GM18873 (cell line): ENCODE measurements around the gene AK4.

ENCODE experiments used
- ATAC-seq: cut with Tn5 transposase; IDR thresholded peaks from one replicate; pipeline ENCODE4 v1.9.1; 2021; ENCODE audit warnings: mild to moderate bottlenecking, moderate library complexity, moderate number of reproducible peaks; ENCODE audit not compliant: unreplicated experiment, low FRiP score

AK4 gene

DNA sequence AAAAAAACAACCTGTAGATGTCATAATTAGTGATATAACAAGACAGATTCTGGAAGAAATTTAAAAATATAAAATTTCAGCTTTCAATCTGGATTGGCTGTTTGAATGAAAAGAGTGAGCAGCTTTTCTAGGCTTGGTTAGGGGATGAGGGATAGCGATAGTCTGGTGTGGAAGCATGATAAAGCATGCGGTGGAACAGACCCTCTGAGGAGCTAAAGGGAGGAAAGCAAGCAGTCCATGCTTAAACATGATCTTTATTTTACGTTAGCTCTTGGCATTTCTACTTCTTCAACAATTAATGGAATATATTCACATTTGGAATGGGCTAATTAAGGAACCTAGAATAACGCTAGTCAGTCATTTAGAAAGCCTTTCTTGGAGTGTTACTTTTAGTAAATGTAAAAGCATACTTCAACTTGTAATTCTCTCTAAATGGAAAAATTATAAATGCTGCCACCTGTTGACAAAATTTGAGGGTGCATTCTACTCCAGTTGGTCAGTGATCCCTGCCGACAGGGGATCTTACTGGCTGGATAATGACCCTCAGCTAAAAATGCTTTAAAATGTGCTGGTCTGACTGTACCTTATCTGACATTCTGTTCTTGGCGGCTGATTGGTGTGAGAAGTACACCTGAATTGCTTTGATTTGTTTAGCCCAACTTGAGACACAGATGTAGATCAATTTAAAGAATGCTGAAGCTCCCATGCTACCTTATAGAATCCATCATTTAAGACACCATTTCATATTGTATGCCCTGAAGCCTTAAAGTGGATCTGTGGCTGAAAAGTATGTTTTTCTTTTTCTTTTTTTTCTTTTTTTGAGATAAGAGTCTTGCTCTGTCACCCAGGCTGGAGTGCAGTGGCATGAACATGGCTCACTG is 61.2 kb downstream of the AK4 start:
- ATAC-seq, result no peak

DNA sequence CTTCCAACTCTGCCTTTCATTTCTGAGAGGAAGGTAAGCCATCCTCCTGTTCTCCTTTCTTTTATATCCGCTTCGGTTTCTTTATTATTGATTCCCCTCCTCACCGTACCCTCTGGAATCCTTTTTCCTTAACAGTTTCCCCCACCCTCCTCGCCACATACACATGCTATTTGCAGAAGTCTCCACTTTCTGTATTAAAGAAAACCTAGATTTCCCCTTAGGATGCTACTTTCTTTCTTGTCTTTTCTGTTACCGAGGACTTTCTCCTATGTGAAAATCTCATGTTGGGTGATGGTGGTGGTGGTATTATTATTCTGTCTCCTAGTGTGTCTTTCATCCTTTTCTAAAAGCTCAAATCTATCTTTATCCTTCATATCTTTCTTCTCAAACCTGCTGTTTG is 62.3 kb downstream of the AK4 start:
- no peak for ATAC-seq

DNA sequence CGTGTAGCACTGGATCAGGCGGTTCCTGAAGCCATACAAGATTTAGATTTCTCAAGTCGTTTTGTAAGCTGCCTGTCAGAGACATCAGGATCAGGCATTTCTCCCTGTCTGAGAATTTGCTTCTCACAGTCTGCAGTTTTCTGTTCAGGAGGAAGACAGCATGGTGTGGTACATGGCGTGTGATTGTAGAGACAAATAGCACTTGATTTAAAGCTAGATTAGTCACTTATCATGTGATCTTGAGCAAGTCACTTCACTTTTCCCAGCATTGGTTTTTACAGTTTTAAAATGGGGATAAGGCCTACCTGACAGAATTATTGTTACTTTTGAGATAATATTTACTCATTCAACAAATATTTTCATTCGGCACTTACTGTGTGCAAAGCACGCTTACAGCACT is 63.3 kb downstream of the AK4 start:
- ATAC-seq, result no peak

DNA sequence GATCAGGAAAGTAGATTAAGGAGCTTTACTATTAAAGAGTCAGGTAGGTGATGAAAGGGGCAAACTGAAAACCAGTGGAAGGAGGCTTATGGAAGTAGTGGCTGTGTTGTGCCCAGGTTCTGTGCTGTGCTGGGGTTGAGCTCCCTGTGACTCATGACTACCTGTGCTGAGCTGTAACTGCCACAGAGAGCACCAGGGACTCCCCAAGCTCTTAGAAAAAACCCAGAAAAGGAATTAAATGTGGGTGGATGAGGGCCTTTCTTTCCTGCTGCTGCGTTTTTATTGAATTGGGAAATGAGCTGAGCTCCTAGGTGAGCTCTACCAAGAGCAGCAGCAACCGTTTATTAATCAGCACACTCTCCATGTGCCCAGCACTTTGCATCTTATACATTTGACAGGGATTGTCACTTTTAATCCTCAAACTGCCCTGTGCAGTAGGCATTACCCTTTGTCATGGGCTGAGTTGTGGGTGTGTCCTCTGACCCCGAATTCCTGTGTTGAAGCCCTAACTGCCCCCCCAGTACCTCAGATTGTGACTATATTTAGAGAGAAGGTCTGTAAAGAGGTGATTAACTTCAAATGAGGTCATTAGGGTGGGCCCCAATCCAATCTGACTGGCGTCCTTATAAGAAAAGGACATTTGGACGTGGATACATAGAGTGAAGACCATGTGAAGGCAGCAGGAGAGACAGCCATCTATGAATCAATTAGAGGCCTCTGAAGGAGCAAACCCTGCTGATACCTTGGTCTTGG is 65.4 kb downstream of the AK4 start:
- ATAC-seq, result no peak

DNA sequence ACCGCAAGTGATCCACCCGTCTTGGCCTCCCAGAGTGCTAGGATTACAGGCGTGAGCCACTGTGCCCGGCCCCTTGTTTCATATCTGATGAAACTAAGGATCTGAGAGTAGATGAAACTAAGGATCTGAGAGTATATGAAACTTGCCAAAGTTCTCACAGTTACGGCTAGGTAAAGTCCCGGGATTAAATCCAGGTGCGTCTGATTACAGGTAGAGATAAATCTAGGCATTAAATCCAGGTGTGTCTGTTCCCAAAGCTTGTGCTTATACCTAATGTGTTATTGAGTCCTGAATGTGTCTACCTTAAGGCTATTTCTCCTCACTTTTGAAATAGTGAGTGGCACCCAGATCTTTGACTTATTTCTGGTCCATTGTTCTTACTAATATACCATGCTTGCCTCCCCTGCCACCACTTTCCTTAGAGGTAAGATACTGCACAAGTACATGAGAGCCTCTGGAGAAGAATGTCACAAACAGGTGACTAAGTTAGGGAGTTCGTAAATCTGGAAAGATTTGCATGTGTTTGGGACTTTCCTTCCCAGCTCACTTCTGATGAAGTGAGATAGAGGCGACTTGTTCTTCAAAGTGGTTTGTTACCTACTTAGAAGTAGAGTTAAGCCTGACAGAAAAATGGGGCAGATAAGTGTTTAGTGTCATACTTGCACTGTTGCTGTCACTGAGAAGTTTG is 66.5 kb downstream of the AK4 start:
- ATAC-seq, result no peak

DNA sequence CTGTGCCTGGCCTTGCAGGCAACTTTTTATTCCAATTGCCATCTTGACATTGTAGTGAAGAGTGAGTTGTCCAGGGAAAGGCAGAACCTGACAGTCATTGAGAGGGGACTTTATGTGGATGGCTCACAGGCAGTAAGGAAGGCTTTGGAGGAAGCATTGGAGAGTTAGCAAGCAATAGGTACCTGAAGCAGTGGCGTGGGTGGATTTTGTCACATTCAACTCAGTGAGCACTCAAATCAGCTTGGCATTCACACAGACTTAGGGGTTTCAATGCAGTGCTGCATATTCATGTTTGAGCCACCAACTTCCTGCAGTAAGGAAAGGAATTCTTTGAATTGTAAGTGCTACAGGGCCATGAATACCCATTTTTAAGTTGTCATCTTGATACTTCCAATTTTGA is 69.0 kb downstream of the AK4 start:
- ATAC-seq, result no peak

DNA sequence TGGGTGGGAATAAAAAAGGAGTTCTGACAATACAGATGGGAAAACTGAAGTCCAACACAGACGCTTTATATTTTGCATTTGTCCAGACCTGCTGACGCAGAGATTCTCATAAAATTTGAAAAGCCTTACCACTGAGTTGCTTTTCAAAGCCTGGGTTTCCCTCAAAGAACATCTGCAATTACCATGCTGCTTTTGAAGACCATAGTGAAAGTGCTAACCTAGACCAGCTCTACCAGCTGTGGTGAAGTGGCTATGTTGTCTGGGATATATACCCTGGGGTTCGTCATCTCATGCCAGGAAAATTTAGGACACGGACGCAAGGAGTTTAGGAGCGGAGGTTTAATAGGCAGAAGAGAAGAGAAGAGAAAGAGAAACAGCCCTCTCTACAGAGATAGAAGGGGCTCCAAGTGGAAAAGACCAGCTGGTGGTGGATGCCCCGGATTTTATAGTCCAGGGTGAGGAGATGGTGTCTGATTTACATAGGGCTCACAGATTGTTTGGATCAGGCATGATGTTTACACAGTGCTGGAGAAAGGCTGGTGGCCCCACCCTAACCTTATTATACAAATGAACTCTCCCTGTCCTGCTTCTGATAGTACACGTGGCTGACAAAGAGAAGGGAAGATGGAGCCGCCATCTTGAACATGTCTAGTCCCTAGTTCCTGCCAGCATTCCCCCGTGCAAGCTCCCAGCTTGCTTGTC is 73.8 kb downstream of the AK4 start:
- no peak for ATAC-seq

DNA sequence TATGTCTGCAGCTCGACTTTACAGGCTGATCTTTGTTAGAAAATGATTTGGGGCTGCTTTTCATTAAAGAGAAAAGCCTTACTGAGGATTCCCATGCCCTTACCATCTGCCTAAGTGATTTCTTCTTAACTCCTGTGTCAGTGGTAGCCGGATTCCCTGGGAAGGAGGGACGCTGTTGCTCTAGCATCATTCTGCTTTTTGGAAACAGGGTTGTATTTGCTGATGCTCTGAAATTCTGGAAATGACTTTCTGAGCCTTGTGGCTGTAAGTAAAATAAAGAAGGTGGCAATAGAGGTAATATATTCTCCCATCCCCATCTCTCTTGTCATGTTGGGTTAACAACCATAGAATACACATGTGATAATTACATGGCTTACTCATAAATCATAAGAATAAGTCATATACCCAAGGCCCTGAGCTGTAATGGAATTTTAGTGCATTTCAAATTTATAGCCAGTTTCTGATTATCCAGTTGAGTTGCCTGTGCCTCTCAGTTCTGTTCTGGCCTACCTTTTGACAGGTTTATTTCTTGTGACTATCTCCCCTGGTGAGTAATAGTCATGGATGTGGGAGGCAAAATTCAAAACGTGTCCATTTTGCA is 74.4 kb downstream of the AK4 start:
- no peak for ATAC-seq

DNA sequence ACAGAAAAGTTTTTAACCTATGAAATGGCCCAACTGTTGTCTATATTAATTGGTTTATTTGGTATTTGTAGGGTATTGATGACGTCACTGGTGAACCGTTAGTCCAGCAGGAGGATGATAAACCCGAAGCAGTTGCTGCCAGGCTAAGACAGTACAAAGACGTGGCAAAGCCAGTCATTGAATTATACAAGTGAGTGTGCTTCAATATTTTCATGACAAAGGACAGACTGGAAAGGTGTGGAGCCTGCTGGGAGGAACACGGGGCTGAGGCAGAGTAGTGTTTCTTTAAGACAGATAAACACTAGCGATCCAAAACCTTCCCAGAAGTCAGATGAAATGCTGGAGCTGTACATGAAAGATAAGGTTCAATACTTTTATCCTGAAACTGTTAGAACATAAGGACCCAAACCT is 76.7 kb downstream of the AK4 start:
- ATAC-seq, result no peak

DNA sequence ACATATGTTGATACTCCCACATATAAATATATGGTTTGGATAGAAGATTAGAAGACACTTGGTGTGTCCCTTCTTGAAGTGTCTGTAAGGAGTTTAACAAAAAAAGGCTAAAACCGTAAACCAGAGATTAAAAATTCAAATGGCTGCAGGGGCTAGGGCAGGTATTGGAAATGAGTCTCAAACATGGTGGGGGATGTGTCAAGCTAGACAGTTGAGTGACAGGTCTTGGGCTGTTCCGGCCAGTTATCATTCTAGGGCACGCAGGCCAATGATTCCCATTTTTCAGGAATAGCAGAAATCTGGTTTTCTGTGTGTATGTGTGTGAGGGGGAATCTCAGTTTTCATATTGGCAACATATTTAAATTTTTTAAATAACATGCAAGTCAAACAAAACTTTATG is 77.2 kb downstream of the AK4 start:
- no peak for ATAC-seq

DNA sequence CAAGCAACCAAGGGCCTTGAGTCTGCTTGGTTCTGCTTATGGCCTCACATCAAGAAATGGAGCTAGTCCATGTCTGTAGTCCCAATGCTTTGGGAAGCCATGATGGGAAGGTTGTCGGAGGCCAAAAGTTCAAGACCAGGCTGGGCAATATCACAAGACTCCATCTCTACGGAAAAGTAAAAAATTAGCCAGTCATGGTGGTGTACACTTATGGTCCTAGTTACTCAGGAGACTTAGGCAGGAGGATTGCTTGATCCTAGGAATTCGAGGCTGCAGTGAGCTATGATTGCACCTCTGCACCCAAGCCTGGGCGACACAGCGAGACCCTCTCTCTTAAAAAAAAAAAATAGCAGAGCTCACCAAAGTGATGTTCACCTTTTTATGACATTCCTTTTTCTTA is 81.2 kb downstream of the AK4 start:
- ATAC-seq, result no peak

DNA sequence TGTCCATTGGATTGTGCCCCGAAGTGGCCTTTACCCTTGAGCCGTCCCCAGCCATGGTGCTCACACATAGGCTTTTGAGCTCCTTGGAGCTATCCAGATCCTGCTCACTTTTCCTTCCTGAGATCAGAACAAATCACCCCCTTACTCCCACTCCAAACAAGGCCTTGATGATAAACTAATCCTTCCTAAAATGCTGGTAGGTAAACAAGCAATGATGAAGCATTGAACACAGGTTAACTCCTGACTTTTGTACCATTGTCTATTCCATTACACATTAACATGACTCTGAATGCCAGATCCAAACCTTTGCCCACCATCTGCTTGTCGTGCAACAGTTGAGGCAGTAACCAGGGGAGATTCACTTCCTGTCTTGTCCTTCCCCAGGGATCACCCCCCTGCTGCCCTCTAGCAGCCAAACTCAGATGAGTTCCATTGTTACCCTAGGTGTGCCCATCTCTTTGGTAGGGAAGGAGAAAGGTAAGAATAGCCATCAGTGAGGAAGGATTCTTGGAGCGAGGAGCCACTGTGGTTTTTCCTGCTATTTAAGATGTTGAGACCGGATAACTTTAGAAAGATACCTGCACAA is 81.8 kb downstream of the AK4 start:
- ATAC-seq, result no peak

DNA sequence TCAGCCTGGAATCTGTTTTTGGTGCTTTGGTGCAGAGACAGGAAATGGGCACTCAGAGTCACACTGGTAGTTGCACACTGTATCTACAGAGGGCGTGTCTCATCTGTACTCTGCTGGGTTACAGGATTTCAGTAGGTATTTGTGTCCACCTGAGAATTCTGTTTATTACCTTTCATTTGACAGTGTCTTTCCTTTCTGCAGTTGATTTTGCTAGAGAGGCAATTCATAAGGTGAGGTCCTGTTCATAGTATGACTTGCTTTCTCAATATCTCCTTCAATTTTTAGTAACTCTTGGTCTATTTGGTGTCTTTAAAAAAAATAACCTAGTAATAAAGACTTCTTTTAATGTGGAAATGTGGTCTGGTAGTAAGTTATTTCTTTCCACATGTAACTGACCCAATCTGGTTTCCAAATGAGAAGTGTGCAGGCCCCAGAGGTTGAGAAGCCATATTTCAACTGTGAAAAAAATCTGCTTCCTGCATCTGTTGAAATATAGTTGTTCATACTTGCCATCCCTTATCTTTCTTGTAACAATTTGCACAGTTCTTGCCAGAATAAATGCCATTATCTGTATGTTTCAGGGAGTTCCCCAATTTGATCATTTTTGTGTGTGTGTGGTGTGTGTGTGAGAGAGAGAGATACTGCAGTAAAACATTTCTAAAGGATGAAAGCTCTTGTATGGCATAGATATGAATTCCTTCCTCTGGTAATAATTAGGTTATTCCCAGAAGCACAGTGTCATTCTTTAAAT is 82.9 kb downstream of the AK4 start:
- peak; percentile 75 for ATAC-seq

DNA sequence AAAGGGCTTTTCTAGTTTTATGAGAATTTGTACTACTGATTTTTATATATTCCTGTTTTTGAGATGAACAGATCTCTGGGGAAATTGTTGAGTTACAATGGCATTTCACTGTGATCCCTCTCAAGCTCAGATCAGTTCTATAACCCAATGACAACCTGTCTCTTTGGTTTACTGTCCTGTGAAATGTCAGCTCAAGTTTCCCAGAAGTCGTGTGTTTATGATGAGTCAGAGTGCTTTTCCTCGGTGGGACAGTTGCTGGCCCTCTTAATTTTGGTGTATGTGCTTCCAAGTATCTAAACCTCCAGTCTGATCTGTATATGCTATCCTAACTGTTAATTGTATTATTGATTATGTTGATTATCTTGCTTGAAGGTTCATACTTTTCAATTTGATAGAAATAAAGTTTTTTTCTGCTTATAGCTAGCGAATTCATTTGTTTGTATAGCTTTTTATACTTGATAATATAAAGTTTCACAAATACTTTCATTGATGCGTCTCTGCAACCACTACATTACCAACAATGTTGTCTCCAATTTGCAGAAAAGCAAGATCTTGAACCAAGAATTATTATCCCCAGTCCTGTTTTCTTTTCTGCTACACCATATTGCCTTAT is 83.8 kb downstream of the AK4 start:
- no peak for ATAC-seq

DNA sequence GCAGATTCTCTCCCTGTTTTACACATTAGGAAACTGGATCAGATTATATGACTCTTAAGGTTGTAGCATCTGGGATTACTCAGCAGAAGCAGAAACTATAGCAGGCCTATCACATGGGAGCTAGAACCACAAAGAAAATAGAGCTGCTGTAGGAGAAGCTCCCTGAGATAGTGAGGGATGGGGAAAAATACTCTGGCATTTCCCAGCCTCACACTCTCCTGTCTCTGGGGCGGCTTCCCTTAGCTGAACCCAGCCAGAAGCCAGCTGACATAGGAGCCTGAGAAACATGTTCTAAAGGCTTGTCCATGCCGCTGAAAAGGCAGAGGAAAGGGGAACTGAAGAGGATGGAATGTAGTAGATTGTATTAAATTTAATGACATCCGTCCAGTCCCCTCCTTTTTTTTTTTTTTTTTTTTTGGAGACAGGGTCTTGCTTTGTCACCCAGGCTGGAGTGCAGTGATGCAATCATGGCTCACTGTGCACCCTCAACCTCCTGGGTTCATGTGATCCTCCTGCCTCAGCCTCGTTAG is 84.5 kb downstream of the AK4 start:
- no peak for ATAC-seq

DNA sequence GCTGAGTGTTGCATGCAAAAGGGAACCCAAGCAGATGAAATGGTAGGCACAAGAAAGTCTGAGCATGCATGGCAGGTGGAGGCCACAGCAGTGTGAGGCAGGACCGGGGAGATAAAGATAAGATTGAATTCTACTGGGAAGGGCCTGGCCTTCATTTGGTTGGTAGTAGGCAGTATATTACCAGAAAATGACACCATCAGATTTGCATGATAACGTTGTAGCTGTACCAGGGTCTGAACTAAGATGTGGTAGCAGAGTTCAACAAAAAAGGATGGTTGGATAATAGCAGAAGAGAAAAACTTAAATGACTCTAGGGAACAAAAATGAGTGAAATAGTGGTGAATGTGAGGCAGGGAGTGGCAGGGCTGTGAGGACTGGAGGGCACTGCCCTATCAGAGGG is 85.8 kb downstream of the AK4 start:
- ATAC-seq, result no peak

DNA sequence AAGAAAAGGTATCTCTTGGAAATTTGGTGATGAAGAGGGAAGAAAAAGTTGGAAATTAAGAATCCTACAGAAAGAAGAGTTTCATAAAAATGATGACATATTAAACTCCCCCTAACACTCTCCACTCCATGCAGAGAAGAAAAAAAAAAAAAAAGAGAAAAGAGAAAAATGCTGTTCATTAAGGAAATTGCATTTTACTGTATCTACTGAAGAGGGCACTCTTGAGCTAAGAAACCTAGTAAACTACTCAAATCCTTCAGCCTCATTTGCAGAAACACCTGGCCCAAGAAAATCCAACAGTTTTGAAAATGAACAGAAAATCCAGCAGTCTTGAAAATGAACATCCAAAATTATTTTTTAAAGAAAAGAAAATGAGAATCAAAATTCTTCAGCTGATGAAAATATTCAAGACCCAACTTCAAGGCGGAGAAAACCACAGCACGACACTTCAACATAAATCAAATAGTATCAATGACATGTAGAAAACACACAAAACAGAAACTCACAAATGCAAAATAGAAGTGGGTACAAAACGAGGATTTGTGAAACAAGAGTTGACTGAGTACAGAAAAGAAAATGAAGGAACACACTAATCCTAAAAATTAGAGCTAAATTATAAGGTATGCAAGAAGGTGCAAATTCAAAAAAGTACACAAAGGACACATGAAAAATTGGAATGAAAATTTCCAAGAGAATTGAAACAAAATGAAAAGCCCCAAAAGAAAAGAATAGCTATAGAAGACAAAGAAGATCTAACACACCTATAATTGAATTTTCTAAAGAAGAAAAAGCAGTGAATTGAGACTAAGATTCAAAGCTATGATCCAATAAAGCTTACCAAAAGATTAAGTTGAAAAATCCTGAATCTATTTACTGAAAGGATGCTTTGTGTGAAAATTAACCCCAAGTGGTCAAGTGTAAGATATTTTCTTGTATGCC is 88.1 kb downstream of the AK4 start:
- ATAC-seq, result no peak
